Activated naive CD4-positive, alpha-beta T cell treated with anti-CD3 and anti-CD28 coated beads for 36 hours (primary cell): ENCODE results near the gene CAPN10. TPM values are rescaled to one million over a fixed set of nuclear protein-coding genes. Genes with fewer than 3 reads are reported as not detected.

Experiments
- CTCF ChIA-PET: fragments of 350-600 bp; sonication (Branson Sonifier 250); formaldehyde crosslinking; loops from one replicate; lab custom pipeline; 2021; ENCODE audit warnings: antibody characterized with exemption; lab: Charles Lee
- DNase-seq: peaks from one replicate; pipeline ENCODE4 v3.0.0-alpha.2; 2020
- H3K27ac Mint-ChIP-seq: one replicate; pipeline ENCODE4 v1.8.0; 2021; ENCODE audit warnings: mild to moderate bottlenecking, mixed read lengths
- H3K27me3 Mint-ChIP-seq: one replicate; pipeline ENCODE4 v1.8.0; 2021; ENCODE audit warnings: low read depth, mixed read lengths
- H3K36me3 Mint-ChIP-seq: one replicate; pipeline ENCODE4 v1.8.0; 2021; ENCODE audit warnings: low read depth, mixed read lengths
- H3K4me1 Mint-ChIP-seq: one replicate; pipeline ENCODE4 v1.8.0; 2021; ENCODE audit warnings: low read depth, mixed read lengths
- H3K4me3 Mint-ChIP-seq: one replicate; pipeline ENCODE4 v1.8.0; 2021; ENCODE audit warnings: mild to moderate bottlenecking, moderate library complexity, mixed read lengths
- H3K9me3 Mint-ChIP-seq: one replicate; pipeline ENCODE4 v1.8.0; 2021; ENCODE audit warnings: mixed read lengths
- intact Hi-C: fragments of 100-400 bp; cut with micrococcal nuclease; formaldehyde crosslinking; loops from one replicate; pipeline ENCODE4 v1.15.1; 2023
- total RNA-seq, 2 experiments: library from RNA; stranded (reverse); gene quantifications; one replicate each; pipeline ENCODE4 v1.2.3, GENCODE V29; 2021

The CAPN10 gene
- total RNA-seq, 2 experiments from 2014 or later, result 24.9 to 28.5 TPM

GRCh38 chr2:240636563-240637115 is 50.1 kb downstream of the CAPN10 start:
- CTCF ChIA-PET, result no interaction called here
- Mint-ChIP-seq H3K27me3 (no peaks in the 10 kb centered on the region), H3K27ac (no peak overlapping the region), H3K4me3 (no peak overlapping the region), H3K9me3 (peaks cover 19% of the 10 kb centered on the region), H3K36me3 (peaks cover 6% of the 10 kb centered on the region), H3K4me1 (no peaks in the 10 kb centered on the region)
- intact Hi-C loops, result no loop called here
- DNase-seq, result no peak

GRCh38 chr2:240637116-240637900 is 50.8 kb downstream of the CAPN10 start:
- H3K27ac Mint-ChIP-seq, result no peak overlapping the region
- intact Hi-C loops, result no loop called here
- no peak overlapping the region for H3K4me3 Mint-ChIP-seq
- H3K4me1 Mint-ChIP-seq, result no peaks in the 10 kb centered on the region
- CTCF ChIA-PET, result no interaction called here
- DNase-seq, result no peak
- no peaks in the 10 kb centered on the region for H3K27me3 Mint-ChIP-seq
- H3K36me3 Mint-ChIP-seq, result peaks cover 6% of the 10 kb centered on the region
- peaks cover 19% of the 10 kb centered on the region for H3K9me3 Mint-ChIP-seq

DNA sequence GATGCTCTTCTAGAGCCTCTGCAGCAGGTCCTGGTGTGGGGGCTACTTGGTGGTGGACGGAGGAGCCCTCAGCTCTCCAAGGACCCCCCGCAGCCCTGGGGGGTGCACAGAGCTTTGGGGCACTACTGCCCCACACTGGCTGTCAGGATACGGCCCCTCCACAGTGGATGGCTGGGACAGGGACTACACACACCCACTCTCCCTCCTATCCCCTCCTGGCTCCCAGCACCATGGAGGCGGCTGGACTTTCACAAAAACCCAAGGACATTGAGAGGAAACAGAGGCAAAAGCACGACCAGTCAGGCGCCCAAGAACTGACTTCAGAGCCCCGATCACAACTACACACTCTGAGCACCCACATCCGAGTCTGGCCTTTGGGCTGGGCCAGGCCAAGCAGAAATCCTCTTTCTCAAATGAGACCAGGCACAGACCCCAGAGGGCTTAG is 51.4 kb downstream of the CAPN10 start:
- no peaks in the 10 kb centered on the region for H3K4me1 Mint-ChIP-seq
- H3K9me3 Mint-ChIP-seq, result peaks cover 18% of the 10 kb centered on the region
- H3K36me3 Mint-ChIP-seq, result peaks cover 6% of the 10 kb centered on the region
- DNase-seq, result no peak
- CTCF ChIA-PET, result no interaction called here
- no peak overlapping the region for H3K4me3 Mint-ChIP-seq
- no peaks in the 10 kb centered on the region for H3K27me3 Mint-ChIP-seq
- intact Hi-C loops, result no loop called here
- no peak overlapping the region for H3K27ac Mint-ChIP-seq

GRCh38 chr2:240638512-240639160 is 52.1 kb downstream of the CAPN10 start:
- DNase-seq, result no peak
- Mint-ChIP-seq H3K4me3 (no peak overlapping the region), H3K27me3 (no peaks in the 10 kb centered on the region), H3K36me3 (no peaks in the 10 kb centered on the region), H3K4me1 (no peaks in the 10 kb centered on the region), H3K9me3 (peaks cover 10% of the 10 kb centered on the region), H3K27ac (no peak overlapping the region)
- intact Hi-C loops, result no loop called here
- CTCF ChIA-PET, result no interaction called here

DNA sequence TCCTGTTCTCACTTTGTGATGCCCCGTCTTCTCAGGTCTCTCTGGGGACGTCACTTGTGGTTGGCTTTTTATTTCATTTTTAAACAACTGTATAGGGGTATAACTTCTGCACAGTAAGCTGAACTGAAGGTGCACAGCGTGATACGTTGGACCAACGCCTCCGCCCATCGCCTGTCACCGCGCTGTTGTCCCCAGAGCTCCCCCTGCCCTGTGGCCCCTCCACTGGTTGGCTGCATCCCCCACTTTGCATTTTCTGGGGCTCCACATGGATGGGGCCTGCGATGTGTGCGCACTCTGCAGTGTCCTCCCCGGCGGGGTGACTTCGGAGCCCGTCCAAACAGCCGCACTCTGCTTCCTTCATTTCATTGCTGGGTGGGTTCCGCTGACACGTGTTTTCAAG is 53.0 kb downstream of the CAPN10 start:
- no peak overlapping the region for H3K27ac Mint-ChIP-seq
- no peak overlapping the region for H3K4me3 Mint-ChIP-seq
- no peaks in the 10 kb centered on the region for H3K36me3 Mint-ChIP-seq
- H3K27me3 Mint-ChIP-seq, result no peaks in the 10 kb centered on the region
- no peak for DNase-seq
- H3K4me1 Mint-ChIP-seq, result no peaks in the 10 kb centered on the region
- CTCF ChIA-PET, result no interaction called here
- intact Hi-C loops, result no loop called here
- peaks cover 2% of the 10 kb centered on the region for H3K9me3 Mint-ChIP-seq

DNA sequence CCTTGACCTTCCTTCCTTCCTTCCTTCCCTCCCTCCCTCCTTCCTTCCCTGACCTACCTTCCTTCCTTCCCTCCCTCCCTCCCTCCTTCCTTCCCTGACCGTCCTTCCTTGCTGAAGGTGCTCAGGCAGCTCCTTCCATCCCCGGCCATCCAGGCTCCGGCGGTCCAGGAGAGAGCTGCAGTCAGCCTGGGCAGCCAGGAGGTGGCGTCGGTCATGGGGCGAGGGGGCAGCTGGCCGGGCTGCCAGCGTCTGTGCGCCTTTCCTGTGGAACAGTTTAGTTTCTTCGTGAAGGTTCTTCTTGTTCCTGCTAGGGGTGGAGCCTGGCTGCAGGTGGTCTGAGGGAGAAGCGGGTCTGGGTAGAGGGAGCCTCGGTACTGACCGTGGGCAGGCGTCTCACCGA is 54.4 kb downstream of the CAPN10 start:
- intact Hi-C loops, result no loop called here
- no peak for DNase-seq
- Mint-ChIP-seq H3K9me3 (no peaks in the 10 kb centered on the region), H3K27ac (no peak overlapping the region), H3K4me1 (peaks cover 1% of the 10 kb centered on the region), H3K4me3 (no peak overlapping the region), H3K27me3 (no peaks in the 10 kb centered on the region), H3K36me3 (no peaks in the 10 kb centered on the region)
- CTCF ChIA-PET, result no interaction called here

DNA sequence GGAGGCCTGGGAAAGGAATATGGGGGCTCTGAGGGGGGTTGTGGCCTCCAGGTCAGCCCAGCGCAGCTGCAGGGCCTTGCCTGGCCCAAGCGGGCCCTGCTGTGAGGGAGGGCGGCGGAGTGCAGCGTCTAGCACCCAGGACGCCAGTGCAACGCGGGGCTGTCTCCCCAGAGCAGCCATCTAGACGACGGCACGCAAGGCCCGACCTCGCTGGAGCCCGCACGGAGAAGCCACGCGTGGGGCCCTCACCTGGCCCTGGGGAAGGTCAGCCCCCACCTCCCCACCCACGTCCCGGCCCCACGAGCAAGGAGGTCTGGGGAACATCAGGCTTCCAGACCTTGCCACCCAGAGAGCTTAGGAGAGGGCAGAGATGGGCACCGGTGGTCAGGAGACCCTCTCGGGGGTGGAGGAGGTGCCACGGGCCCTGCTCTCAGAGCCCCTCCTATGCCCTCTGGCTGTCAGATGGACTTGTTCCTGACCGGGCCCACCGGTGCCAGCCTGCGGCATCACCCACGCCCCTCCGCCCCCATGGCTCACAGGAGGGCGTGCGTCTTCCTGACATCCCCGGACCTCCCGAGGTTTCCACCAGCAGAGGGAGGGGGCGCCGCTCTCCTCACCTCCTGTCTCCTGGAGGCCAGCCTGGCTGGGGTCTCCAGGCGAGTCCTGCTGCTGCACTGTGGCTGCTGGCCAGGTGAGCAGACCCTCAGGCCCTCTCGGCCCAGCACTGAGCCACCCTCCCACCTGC is 55.7 kb downstream of the CAPN10 start:
- H3K4me1 Mint-ChIP-seq, result peaks cover 3% of the 10 kb centered on the region

DNA sequence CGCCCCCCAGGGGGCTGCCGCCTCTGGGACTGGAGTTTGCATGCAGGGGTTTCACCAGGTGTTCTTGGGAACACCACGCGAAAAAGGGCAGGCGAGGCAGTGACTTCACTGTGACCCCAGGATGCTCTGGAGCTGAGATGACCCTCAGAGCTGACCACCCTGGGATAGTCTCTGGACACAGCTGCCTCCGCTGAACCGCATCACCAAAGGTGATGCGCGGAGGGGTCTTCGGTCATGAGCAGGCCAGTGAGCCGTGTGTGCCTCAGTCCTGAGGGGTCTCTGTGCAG is 56.2 kb downstream of the CAPN10 start:
- Mint-ChIP-seq H3K27ac (no peak overlapping the region), H3K9me3 (no peaks in the 10 kb centered on the region), H3K4me3 (no peak overlapping the region), H3K4me1 (peaks cover 3% of the 10 kb centered on the region), H3K36me3 (no peaks in the 10 kb centered on the region), H3K27me3 (no peaks in the 10 kb centered on the region)
- intact Hi-C loops, result no loop called here
- DNase-seq, result no peak
- CTCF ChIA-PET, result no interaction called here

More for the DNA sequence above, 55.7 kb downstream of the CAPN10 start:
- Mint-ChIP-seq H3K27me3 (no peaks in the 10 kb centered on the region), H3K27ac (no peak overlapping the region), H3K36me3 (no peaks in the 10 kb centered on the region), H3K4me3 (no peak overlapping the region), H3K9me3 (no peaks in the 10 kb centered on the region)
- intact Hi-C loops, result no loop called here
- CTCF ChIA-PET, result no interaction called here
- DNase-seq, result no peak

DNA sequence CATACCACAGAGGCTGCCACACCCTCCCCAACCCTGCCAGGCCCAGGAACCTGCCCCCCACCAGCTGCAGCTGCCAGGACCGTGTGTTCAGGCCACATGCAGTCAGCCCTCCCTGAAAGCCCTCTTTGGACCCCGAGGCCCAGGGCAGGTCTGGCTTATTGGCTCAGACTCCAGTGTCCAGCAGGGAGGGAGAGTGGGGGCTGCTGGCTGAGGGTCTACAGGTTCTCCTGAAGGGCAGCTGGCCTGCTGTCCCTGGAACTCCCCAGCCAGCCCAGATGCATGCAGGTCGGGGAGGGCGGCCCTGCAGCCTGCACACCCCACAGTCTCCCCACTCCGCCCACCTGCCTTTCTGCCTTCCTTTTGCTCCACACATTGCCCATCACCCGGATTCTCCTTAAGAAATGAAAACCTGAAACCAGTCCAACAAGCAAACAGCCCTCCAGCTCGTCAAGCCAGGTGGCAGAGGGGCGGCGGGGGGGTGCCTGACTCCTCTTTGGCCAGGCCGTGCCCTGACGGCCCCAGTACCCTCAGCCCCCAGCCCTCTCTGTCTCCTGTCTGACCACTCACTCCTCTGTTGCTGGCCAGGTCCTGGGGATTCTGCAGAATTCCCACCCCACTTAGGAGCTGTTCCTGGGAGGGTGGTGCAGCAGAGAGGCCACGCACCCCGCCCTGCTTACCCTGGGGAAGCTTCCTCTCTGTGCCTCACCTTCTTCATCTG is 56.7 kb downstream of the CAPN10 start:
- H3K27ac Mint-ChIP-seq, result no peak overlapping the region
- no peaks in the 10 kb centered on the region for H3K27me3 Mint-ChIP-seq
- H3K36me3 Mint-ChIP-seq, result no peaks in the 10 kb centered on the region
- DNase-seq, result no peak
- no peaks in the 10 kb centered on the region for H3K9me3 Mint-ChIP-seq
- intact Hi-C loops, result no loop called here
- peaks cover 3% of the 10 kb centered on the region for H3K4me1 Mint-ChIP-seq
- CTCF ChIA-PET, result interaction anchor here (0.6 kb wide), 1 partner anchor 151 kb away, joined by 3 read pairs; no protein-coding TSS in a partner anchor
- no peak overlapping the region for H3K4me3 Mint-ChIP-seq

- Mint-ChIP-seq H3K27ac (peak overlapping the region; percentile 41), H3K4me3 (no peak overlapping the region), H3K9me3 (no peaks in the 10 kb centered on the region), H3K27me3 (peaks cover 3% of the 10 kb centered on the region), H3K4me1 (peaks cover 3% of the 10 kb centered on the region), H3K36me3 (no peaks in the 10 kb centered on the region)
- no peak for DNase-seq
- CTCF ChIA-PET, result interaction anchor here (0.6 kb wide), 1 partner anchor 151 kb away, joined by 3 read pairs; no protein-coding TSS in a partner anchor
- intact Hi-C loops, result no loop called here
These were observed 57.2 kb downstream of the CAPN10 start for GRCh38 chr2:240643811-240644150.

DNA sequence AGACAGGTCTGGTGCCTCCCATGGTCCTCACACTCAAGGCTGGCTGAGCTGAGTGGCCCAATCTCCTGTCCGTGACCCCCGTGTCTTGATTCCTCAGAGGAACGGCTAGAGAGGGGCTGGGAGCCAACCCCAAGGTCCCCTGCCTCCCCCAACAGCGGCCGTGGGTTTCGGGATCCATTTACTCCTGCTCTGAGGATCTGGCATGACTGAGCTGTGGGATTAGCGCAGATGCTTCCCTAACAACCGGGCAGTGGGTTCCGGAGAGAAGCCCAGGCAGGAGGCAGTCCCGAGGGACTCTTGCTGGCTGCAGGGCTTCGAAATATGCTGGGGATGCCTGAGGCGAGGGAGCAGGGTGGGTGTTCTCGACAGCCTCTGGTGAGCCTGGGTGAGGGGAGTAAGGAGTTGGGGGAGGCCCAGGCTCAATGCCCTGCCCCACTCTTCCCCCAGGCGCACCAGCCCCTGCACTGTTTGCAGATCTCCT is 57.7 kb downstream of the CAPN10 start:
- Mint-ChIP-seq H3K36me3 (no peaks in the 10 kb centered on the region), H3K27me3 (peaks cover 3% of the 10 kb centered on the region), H3K9me3 (no peaks in the 10 kb centered on the region), H3K4me1 (peaks cover 3% of the 10 kb centered on the region), H3K27ac (peak overlapping the region; percentile 41), H3K4me3 (no peak overlapping the region)
- intact Hi-C loops, result no loop called here
- no peak for DNase-seq
- CTCF ChIA-PET, result no interaction called here

DNA sequence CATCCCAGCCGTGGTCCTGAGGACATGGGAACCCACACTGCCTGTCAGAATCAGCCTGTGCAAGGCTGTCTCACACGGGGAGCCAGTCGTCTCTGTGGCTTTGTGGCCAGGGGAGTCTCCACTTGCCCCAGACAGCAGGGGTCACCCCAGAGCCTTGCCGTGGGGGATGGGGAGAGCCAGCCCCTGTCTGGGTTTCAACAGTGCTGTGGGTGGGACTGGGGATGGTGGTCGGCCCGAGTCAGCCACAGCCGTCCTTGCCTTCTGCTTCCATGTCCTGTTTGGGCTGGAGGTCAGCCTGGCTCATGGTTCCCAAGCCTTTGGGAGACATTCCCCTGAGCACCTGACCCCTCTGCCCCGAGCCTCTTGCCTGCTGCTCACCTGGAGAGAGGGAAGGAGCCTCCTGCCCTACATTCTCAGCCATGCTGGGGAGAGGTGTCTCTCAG is 58.3 kb downstream of the CAPN10 start:
- peaks cover 3% of the 10 kb centered on the region for H3K27me3 Mint-ChIP-seq
- H3K27ac Mint-ChIP-seq, result no peak overlapping the region
- H3K4me1 Mint-ChIP-seq, result peaks cover 3% of the 10 kb centered on the region
- intact Hi-C loops, result no loop called here
- no peak overlapping the region for H3K4me3 Mint-ChIP-seq
- no peaks in the 10 kb centered on the region for H3K9me3 Mint-ChIP-seq
- no peaks in the 10 kb centered on the region for H3K36me3 Mint-ChIP-seq
- DNase-seq, result no peak
- CTCF ChIA-PET, result no interaction called here
